ENCODE measurements around the gene AOC3.
"Not testable (repeated sequence)": the region's sequence is repeated elsewhere in the genome, so short reads cannot be mapped to it uniquely, and the experiment has no call there.

AOC3 gene

DNA sequence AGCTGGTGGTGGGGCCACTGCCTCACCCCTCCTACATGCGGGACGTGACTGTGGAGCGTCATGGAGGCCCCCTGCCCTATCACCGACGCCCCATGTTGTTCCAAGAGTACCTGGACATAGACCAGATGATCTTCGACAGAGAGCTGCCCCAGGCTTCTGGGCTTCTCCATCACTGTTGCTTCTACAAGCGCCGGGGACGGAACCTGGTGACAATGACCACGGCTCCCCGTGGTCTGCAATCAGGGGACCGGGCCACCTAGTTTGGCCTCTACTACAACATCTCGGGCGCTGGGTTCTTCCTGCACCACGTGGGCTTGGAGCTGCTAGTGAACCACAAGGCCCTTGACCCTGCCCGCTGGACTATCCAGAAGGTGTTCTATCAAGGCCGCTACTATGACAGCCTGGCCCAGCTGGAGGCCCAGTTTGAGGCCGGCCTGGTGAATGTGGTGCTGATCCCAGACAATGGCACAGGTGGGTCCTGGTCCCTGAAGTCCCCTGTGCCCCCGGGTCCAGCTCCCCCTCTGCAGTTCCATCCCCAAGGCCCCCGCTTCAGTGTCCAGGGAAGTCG is 16.8 kb downstream of the AOC3 start:
- DNase-seq (ENCODE audit: low spot score) = not testable (repeated sequence)

DNA sequence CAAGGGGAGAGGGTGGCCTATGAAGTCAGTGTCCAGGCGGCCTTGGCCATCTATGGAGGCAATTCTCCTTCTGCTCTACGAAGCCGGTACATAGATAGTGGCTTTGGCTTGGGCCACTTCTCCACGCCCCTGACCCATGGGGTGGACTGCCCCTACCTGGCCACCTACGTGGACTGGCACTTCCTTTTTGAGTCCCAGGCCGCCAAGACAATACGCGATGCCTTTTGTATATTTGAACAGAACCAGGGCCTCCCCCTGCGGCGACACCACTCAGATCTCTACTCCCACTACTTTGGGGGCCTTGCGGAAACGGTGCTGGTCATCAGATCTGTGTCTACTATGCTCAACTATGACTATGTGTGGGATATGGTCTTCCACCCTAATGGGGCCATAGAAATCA is 17.3 kb downstream of the AOC3 start:
- no peak for DNase-seq (ENCODE audit: low spot score)

DNA sequence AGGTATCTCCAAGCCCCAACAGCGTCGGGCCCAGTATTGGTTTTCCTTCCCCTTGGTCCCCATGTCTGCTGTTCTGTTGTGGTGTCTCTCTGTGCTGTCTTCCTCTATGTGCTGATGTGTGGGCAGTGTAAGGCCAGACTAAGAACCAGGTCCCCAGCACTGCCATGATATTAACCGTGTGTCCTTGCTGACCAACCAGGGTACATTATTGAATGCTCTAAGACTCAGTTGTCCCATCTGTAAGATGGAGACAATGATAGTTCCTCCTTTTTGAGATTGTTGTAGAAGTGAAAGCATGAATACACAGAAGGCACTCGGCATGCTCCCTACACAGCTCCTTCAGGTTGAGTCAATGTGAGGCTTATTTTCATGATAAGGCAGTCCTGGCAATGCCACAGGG is 20.6 kb downstream of the AOC3 start:
- DNase-seq (ENCODE audit: low spot score) = no peak

DNA sequence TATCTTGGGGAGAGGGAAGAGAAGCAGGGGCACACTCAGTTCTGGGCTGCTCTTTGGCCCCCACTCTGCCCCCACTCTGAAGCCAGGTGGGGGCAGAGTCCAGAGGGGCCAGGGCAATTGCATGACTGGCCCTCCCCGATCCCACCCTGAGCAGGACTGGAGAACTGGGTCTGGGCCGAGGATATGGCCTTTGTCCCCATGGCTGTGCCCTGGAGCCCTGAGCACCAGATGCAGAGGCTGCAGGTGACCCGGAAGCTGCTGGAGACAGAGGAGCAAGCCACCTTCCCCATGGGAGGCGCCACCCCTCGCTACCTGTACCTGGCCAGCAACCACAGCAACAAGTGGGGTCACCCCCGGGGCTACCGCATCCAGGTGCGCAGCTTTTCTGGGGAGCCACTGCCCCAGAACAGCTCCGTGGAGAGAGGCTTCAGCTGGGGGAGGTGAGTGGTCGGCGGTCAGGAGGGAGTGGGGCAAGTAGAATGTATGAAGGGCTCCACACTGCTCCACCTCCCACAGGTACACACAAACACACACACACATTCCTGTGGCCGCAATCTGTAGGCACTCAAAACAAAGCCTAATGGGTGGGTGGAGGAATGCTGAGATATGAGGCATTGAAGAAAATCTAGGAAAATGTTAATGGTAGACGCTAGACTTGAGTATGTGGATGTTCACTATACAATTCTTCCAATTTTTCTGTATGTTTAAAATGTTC is 21.4 kb downstream of the AOC3 start:
- DNase-seq (ENCODE audit: low spot score) = no peak

DNA sequence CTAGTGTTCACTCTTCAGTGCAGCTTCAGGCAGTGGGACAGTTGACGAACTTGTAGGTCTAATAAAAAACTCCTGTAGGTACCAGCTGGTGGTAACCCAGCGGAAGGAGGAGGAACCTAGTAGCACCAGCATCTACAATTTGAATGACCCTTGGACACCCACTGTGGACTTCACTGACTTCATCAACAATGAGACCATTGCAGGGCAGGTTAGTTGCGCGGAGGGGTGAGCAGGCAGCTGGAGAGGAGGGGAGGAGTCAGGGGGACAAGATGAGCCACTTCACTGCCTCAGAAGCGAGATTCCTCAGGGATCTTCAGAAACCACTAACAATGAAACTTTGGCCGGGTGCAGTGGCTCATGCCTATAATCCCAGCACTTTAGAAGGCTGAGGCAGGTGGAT is 22.3 kb downstream of the AOC3 start:
- DNase-seq (ENCODE audit: low spot score) = no peak

DNA sequence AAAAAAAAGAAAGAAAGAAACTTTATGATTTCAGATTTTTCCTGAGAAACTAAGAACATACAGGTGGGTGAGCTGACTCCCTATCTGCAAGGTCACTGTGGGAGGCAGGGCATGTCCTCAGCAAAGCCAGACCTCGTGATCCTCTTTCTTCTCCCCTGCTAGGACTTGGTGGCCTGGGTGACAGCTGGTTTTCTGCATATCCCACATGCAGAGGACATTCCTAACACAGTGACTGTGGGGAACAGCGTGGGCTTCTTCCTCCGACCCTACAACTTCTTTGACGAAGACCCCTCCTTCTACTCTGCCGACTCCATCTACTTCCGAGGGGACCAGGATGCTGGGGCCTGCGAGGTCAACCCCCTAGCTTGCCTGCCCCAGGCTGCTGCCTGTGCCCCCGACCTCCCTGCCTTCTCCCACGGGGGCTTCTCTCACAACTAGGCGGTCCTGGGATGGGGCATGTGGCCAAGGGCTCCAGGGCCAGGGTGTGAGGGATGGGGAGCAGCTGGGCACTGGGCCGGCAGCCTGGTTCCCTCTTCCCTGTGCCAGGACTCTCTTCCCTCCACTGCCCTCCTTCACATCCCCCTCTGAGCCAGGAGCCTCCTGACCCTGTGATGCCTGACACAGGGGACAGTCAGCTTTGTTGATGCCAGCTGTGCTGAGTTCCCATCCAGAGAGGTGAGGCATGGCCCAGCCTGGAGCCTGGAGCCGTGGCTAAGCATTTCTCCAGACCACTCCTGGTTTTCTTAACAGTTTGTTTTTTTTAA is 23.1 kb downstream of the AOC3 start:
- DNase-seq (ENCODE audit: low spot score) = not testable (repeated sequence)

DNA sequence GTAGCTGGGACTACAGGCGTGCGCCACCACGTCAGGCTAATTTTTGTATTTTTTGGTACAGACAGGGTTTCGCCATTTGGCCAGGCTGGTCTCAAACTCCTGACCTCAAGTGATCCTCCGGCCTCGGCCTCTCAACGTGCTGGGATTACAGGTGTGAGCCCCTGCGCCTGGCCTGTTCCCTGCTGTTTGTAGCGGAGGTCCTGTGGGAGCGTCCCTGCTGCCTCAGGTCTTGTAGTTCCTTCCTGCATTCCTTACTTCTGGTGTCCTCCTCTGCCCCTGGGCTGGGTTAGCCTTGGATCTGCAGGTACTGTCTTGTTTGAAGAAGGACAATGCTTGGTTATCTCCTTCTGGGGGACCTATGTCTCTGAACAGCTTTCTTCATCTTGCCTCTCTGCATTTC is 26.0 kb downstream of the AOC3 start:
- no peak for DNase-seq (ENCODE audit: low spot score)

DNA sequence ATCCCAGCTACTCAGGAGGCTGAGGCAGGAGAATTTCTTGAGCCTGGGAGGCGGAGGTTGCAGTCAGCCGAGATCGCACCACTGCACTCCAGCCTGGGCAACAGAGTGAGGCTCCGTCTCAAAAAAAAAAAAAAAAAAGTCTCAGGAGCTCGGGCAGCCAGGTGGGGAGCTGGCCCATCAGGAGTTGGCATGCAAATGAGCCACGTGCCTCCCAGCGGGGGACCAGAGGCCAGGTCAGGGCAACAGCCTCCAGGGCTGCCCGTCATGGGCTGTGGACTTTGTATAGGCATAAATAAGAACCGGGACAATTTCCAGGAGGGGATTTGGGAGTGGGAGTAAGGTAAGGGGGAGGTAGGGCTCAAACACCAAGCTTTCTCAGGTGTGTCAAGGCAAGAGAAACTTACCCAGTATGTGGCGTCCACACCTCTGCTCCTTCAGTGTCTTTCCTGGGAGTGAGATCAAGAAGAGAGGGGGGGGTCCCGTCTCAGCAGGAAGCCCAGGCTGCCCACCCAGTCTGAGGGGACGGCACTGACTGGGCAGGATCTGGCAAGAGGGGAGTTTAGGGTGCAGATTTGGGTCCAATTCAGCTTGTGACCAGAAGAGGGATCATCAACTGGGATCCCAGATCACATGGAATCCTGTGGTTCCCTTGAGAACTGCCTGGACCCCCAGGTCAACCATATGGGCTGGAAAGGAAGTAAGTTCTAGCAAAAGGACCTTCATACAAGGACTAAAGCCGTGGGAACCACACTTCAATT is 27.3 kb downstream of the AOC3 start:
- no peak for DNase-seq (ENCODE audit: low spot score)

DNA sequence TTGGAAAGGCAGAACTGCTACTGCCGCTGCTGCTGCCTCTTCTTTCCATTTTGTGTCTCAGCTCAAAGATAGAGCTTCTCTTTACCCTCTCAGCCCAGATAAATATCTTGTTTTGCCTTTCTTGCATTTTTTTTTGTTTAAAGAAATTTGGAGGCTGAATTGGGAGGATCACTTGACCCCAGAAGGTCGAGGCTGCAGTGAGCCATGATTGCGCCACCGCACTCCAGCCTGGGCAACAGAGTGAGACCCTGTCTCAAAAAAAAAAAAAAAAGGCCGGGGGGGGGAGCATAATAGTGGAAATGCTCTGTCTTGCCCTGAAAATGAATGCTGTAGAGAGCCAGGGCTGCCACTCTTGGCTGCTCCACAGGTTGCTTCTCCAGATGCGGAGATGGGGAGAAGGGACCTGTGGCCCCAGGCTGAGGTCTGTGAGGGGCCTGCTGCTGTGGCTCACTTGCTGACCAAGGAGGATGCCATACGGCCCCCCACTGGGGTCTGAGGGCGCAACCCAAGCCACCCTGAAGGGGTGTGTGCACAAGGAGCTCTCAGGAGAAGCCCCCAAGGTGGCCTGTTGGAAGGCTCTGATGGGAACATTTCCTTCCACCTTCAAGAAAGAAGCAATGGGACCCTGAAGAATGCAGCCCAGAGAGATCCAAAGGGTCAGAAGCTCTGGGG is 28.1 kb downstream of the AOC3 start:
- DNase-seq (ENCODE audit: low spot score) = no peak

DNA sequence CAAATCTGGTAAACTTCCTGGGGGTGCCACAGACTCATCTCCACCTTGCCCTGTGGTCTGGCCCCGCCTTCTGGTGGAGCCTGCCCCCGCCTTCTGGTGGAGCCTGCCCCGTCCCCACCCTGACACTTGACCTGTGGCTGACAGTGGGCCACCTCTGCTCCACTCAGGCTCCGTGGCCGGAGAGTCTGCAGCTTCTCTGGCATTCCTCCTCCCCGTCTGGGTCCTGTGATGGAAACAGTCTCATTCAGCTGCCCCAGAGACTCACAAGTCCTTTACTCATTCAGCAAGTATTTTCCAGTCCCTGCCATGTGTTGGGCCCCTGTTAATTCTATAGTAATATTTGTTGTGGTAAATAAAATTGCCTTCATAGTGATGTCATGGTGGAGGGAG is 28.6 kb downstream of the AOC3 start:
- DNase-seq (ENCODE audit: low spot score) = no peak

DNA sequence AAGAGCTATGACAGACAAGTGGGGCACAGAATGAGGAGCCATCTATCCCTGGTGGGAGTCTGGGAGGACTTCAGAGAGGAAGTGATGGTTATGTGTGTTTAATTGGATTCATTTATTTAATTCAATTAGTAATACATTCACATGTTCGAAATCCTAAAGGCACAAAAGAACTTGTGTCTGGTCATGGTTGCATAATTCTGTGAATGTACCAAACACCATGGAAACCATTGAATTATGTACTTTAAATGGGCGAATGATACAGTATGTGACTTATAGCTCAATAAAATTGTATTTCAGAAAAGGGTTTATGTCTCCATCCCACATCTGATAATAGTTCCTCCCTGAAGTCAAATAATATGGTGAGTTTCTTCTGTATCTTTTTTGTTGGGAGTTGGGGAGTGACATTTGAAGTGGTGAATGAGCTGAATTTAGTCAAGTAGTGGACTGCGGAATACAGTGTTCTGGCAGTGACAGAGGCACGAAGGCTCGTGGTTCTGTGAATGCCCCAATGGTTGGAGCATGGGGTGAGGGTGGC is 29.8 kb downstream of the AOC3 start:
- DNase-seq (ENCODE audit: low spot score) = no peak

DNA sequence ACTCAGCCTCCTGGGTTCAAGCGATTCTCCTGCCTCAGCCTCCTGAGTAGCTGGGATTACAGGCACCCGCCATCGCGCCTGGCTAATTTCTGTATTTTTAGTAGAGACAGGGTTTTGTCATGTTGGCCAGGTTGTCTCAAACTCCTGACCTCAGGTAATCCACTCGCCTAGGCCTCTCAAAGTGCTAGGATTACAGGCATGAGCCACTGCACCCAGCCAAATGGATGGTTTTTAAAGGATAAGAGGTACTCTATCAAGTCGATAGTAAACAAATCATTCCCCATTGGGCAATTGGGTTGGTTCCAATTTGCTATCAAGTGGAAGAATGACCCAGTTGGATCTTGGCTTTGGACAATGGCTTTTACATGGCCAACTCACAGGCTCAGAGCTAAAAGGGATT is 30.7 kb downstream of the AOC3 start:
- not testable (repeated sequence) for DNase-seq (ENCODE audit: low spot score)

DNA sequence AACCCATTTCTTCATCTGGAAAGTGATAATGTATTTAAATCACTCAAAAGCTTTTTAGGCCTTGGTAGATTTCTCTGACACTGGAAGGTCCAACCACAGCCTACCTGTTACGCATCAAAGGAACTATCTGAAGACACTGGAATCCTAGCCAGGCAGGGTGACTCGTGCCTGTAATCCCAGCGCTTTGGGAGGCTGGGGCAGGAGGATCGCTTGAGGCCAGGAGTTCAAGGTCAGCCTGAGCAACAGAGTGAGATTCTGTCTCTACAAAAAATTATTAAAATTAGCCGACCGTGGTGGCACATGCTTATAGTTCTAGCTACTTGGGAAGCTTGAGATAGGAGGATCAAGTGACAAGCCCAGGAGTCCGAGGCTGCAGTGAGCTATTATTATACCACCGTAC is 31.2 kb downstream of the AOC3 start:
- DNase-seq (ENCODE audit: low spot score) = no peak

DNA sequence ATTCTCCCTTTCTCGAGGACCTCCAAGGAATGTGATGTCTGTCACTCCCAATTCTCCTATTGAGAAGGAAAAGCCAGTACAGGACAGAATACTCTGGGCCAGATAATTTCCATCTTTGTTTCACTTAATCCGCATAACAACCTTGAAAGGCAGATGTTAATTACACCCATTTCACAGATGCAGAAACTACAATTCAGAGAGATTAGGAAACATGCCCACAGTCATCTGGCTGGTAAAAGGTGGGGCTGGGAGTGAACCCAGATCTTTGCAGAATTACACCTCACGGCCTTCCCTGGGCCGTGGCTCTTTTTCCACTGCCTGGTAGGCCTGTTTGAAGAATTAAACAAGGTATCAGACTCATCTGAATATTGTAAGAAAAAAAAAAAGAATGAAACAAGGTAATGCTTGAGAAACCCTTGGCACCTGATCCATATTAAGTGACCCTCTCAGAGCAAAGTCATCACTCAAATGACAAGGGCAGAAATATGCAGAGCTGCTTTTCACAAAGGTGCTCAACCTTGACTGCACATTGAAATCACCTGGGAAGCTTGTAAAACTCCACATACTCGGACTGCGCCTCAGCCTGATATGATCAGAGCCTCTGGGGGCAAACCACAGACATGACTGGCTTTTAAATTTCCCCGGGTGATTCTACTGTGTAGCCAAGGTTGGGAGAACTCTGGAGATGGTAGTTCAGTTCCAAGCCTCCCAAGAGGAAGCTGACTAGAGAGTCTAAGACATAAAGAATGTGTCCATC is 33.0 kb downstream of the AOC3 start:
- DNase-seq (ENCODE audit: low spot score) = no peak

DNA sequence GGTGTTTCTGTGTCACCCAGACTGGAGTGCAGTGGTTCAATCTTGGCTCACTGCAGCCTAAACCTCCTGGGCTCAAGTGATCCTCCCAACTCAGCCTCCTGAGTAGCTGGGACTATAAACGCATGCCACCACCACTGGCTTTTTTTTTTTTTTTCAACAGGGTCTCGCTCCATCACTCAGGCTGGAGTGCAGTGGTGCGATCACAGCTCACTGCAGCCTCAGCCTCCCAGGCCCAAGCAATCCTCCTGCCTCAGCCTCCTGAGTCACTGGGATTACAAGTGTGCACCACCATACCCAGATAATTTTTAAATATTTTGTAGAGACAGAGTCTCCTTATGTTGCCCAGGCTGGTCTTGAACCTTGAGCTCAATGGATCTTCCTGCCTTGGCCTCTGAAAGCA is 34.8 kb downstream of the AOC3 start:
- not testable (repeated sequence) for DNase-seq (ENCODE audit: low spot score)

DNA sequence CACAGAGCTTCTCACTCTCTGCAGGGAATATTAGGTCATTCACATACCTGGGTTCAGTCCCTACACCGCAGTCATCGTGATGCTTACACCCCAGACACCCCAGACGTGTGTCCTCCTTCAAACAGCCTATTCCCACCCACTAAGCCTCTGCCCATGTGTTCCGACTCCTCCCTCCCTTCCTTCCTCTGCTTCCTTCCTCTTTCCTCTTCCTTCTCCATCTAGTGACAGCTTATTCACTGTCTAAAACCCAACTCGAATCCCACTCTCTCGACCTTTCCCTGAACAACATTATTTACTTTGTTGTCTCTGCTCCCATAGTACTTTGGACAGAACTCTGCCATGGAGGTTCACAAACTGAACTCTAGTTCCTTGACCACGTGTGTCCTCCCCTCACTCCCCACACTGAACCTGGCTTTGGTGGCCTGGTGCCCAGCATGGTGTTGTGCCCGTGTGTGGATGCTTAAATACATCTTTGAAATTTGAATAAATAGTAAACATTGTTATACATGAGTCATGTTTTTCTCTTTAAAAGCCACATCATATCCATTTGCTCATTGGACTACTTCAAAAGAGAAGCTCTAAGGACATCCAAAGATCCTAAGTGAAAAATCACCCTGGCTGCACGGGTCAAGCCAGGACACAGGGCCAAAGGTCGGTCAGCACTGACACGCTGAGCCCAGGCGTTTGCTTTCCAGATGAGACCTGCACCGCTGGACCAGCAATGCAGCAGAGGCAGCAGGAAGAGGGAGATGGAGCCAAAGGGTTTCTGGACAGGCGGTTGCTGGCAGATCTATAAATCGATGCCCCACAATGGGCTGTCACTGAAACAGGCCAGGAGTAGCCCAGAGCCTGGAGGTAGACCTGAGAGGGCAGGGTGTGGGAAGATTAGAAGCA is 35.5 kb downstream of the AOC3 start:
- no peak for DNase-seq (ENCODE audit: low spot score)

DNA sequence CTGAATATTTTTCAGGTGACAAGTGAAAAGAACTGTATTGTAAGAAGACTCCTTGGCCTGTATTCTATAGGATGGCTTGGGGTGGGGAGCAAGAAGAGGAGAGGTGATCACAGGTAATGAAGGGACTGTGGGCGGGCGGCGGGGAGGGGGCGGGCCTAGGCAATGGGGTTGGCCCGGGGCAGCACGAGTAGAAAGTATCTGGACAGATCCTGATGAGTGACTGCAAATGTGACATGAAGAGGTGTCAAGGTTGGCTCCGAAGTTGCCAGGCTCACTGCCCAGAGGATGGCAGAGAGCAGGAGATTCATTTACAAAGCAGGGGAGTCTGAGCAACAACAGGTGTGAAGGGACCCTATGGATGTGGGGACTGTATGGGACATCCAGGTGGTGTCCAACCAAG is 38.8 kb downstream of the AOC3 start:
- DNase-seq (ENCODE audit: low spot score) = no peak

DNA sequence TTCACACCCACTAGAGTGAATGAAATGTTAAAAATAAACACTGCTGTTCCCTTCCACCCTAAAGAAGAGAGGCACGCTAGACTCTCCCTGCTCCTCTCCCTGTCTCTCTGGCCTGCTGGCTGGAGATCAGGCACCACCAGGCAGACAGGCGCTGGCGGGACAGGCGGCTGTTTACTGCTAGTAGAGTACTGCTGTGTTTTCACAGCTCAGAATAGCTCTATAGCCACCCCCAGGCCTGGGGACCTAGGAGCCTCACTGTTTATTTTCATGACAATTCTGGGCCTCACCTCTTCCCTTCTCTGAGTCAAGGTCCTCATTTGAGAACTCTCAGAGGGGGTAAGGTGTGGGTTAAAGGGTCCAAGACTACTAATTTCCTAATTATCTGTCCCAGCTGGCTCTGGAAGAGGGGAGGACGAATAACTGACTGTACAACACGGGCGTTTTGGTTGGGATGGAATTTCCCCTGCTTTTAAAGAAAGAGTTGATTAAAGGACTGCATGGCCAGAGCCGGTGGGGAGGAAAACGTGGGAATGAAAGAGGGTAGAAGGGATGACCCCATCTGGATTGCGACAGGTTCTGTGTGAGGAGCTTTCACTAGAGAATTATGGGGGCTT is 40.6 kb downstream of the AOC3 start:
- no peak for DNase-seq (ENCODE audit: low spot score)

DNA sequence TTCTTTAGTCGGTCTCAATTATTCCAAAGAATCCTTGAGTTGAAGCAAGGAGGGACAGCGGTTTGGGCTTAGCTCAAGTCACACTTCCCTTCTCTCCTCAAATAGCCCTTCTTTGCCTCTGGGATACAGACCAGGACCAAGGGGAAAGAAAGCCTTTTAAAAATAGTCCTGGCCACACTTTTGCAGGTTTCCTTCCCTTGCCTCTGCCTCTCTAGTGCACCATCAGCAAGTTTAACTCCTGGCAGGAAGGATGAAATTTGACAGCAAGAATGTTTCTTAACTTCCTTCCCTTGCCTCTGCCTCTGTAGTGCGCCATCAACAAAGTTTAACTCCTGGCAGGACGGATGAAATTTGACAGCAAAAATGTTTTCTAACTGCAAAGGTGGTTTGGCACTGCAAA is 42.4 kb downstream of the AOC3 start:
- DNase-seq (ENCODE audit: low spot score) = no peak
